Upper lobe of right lung (tissue), 1 donor: ENCODE data around the gene COL6A5. TPM values are rescaled to one million over a fixed set of nuclear protein-coding genes. Genes with fewer than 3 reads are reported as not detected.
"Not testable (repeated sequence)": the region's sequence is repeated elsewhere in the genome, so short reads cannot be mapped to it uniquely, and the experiment has no call there.

ENCODE experiments used
- ATAC-seq: fragments of 200-7000 bp; cut with Tn5 transposase; one replicate; pipeline ENCODE4 v1.9.1; 2020; ENCODE audit warnings: mild to moderate bottlenecking, moderate library complexity
- DNase-seq: peaks from one replicate; pipeline ENCODE4 v3.0.0-alpha.2; 2020
- H3K27ac ChIP-seq: fragments of 200-600 bp; one replicate; pipeline ENCODE4 v1.8.0; 2022
- H3K27me3 ChIP-seq: fragments of 200-600 bp; one replicate; pipeline ENCODE4 v1.8.0; 2022; ENCODE audit warnings: mild to moderate bottlenecking
- H3K36me3 ChIP-seq: fragments of 200-600 bp; one replicate; pipeline ENCODE4 v1.8.0; 2022
- H3K4me1 ChIP-seq: fragments of 200-600 bp; one replicate; pipeline ENCODE4 v1.8.0; 2022
- H3K4me3 ChIP-seq: fragments of 200-600 bp; one replicate; pipeline ENCODE4 v1.8.0; 2022; ENCODE audit warnings: mild to moderate bottlenecking
- H3K9me3 ChIP-seq: fragments of 200-600 bp; one replicate; pipeline ENCODE4 v1.8.0; 2022
- CTCF ChIP-seq: fragments of 200-600 bp; IDR thresholded peaks from one replicate; pipeline ENCODE4 v1.8.0; 2022; ENCODE audit warnings: antibody characterized with exemption
- intact Hi-C: fragments of 100-400 bp; cut with DNase I; formaldehyde crosslinking; loops from one replicate; pipeline ENCODE4 v1.11.0; 2022
- total RNA-seq: library from RNA; stranded (reverse); fragmentation: NEBNext Ultra II Directional; extraction: Animal tissue kit (Norgen Biotek cat#: 25700); gene quantifications from one replicate; pipeline ENCODE4 v1.2.1, GENCODE V29; 2021
- donor health status: DM: no; HTN: yes; CAD: no; lungs with severe emphysema.

Gene COL6A5
- total RNA-seq, 1 donor from 2014 or later = 6.3 TPM

- Histone ChIP-seq H3K36me3 (no peaks in the 10 kb centered on the region), H3K9me3 (no peaks in the 10 kb centered on the region), H3K4me1 (no peaks in the 10 kb centered on the region), H3K27ac (no peak overlapping the region), H3K27me3 (no peaks in the 10 kb centered on the region), H3K4me3 (no peak overlapping the region)
- TF ChIP-seq CTCF = no peak
- ATAC-seq = no peak
- no peak for DNase-seq
- intact Hi-C loops = no loop called here
These were observed 22.0 kb upstream of the COL6A5 start for GRCh38 chr3:130323503-130323902.

- DNase-seq (no peak), ATAC-seq (no peak)
- no peaks in the 10 kb centered on the region for H3K9me3 ChIP-seq
- no peaks in the 10 kb centered on the region for H3K4me1 ChIP-seq
- intact Hi-C loops = no loop called here
- H3K4me3 ChIP-seq = no peak overlapping the region
- H3K36me3 ChIP-seq = no peaks in the 10 kb centered on the region
- TF ChIP-seq CTCF = no peak
- H3K27me3 ChIP-seq = peaks cover 9% of the 10 kb centered on the region
- no peak overlapping the region for H3K27ac ChIP-seq
These were observed 4.7 kb upstream of the COL6A5 start for GRCh38 chr3:130340766-130341165.

- peaks cover 15% of the 10 kb centered on the region for H3K27me3 ChIP-seq
- no peak for TF ChIP-seq CTCF
- no peaks in the 10 kb centered on the region for H3K4me1 ChIP-seq
- ATAC-seq (no peak), DNase-seq (no peak)
- no peaks in the 10 kb centered on the region for H3K9me3 ChIP-seq
- no peak overlapping the region for H3K4me3 ChIP-seq
- no peaks in the 10 kb centered on the region for H3K36me3 ChIP-seq
- intact Hi-C loops = no loop called here
- H3K27ac ChIP-seq = no peak overlapping the region
These were observed 4.1 kb upstream of the COL6A5 start for GRCh38 chr3:130341388-130341787.

- intact Hi-C loops = no loop called here
- H3K27ac ChIP-seq = no peak overlapping the region
- H3K36me3 ChIP-seq = no peaks in the 10 kb centered on the region
- no peaks in the 10 kb centered on the region for H3K4me1 ChIP-seq
- H3K9me3 ChIP-seq = no peaks in the 10 kb centered on the region
- no peak for ATAC-seq
- no peak for DNase-seq
- no peak overlapping the region for H3K4me3 ChIP-seq
- TF ChIP-seq CTCF = no peak
- peaks cover 17% of the 10 kb centered on the region for H3K27me3 ChIP-seq
These were observed 3.6 kb upstream of the COL6A5 start for GRCh38 chr3:130341882-130342281.

DNA sequence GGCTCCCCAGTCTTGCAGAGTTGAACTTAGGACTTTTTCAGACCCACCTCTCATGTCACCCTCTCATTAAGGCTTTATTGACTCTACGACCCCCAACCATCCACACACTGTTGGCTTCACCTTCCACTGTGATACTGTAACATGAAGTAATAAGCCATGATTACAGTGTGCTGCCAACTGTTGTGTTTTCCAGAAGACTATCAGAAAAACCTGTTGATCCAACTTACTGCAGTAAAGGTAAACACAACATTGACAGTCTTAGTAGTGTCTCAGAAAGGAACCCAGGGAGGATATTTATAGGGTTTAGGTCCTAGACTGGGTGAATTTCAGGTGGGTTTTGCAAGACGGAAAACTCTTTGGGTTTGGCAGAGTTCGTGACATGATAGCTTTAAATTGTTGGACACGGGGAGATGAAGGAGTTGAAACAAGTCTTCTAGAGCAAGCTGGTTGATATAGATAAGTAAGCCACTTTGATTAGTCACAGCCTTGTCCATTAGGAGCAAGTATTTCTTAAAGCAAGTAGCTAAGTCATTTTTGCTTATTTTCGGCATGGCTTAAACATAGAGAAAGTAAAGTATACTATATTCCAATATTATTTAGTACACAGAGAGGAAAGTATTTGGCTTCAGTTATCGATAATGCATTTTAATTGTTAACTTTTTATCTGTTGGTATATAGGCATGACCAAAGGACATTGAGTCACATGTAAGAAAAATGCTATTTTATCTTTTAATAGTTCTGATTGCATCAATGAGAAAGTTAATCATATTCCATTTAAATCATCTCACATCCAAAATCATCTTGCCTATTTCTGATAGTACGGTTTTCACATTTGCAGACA, 2.4 kb upstream of the COL6A5 start:
- ATAC-seq (no peak), DNase-seq (no peak)
- Histone ChIP-seq H3K4me1 (no peaks in the 10 kb centered on the region), H3K27me3 (peaks cover 17% of the 10 kb centered on the region), H3K27ac (no peak overlapping the region), H3K36me3 (no peaks in the 10 kb centered on the region), H3K4me3 (no peak overlapping the region), H3K9me3 (no peaks in the 10 kb centered on the region)
- intact Hi-C loops = no loop called here
- no peak for TF ChIP-seq CTCF

- H3K27me3 ChIP-seq = peaks cover 17% of the 10 kb centered on the region
- H3K4me3 ChIP-seq, H3K4me1 ChIP-seq, H3K27ac ChIP-seq, H3K36me3 ChIP-seq, ATAC-seq, intact Hi-C loops, DNase-seq, H3K9me3 ChIP-seq: not testable (repeated sequence)
These were observed 2.8 kb downstream of the COL6A5 start for GRCh38 chr3:130348258-130348657.
